Measurements from ENCODE around the gene ADCY1.

Gene ADCY1

DNA sequence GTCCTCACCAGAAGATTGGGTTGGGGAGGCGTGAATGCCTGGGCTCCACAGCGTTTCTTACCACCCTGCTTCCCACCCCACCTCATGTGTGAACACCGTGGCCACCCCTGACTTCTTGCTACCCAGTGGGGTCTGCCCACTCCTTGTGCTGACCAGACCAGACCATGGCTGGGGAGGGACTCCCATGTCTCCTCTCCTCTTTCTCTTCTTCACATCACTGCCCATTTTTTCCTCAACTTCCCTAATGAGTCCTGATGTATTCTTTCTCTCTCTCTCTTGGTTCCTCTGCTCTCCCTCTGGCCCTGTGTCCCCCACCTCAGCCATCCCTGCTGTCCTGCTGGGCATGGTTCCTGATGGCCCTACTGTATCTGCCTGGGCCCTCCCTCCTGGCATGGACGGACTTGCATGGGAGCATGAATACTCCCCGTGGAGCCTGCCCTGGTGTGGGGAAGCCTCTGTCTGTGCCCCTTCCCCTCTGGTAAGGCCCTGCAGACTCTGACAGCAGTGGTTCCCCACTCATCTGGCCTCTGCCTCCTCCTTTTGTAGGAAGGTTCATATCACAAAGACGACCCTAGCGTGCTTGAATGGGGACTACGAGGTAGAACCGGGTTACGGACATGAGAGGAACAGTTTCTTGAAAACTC, 85.5 kb downstream of the ADCY1 start:
- no peaks in the 10 kb centered on the region for H3K27me3 ChIP-seq (replicated peaks)
- H3K27ac ChIP-seq = no peak overlapping the region
- no peak overlapping the region for H3K4me3 ChIP-seq (ENCODE audit: low read depth, low read length)
- in situ Hi-C loops (cut with HindIII; ENCODE audit: low pct_ligation_motif_present, low sequenced_read_pairs) = no loop called here
- H3K36me3 ChIP-seq (replicated peaks) = no peaks in the 10 kb centered on the region
- no peak for DNase-seq
- TF ChIP-seq, protein P1, sequence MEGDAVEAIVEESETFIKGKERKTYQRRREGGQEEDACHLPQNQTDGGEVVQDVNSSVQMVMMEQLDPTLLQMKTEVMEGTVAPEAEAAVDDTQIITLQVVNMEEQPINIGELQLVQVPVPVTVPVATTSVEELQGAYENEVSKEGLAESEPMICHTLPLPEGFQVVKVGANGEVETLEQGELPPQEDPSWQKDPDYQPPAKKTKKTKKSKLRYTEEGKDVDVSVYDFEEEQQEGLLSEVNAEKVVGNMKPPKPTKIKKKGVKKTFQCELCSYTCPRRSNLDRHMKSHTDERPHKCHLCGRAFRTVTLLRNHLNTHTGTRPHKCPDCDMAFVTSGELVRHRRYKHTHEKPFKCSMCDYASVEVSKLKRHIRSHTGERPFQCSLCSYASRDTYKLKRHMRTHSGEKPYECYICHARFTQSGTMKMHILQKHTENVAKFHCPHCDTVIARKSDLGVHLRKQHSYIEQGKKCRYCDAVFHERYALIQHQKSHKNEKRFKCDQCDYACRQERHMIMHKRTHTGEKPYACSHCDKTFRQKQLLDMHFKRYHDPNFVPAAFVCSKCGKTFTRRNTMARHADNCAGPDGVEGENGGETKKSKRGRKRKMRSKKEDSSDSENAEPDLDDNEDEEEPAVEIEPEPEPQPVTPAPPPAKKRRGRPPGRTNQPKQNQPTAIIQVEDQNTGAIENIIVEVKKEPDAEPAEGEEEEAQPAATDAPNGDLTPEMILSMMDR (IDR thresholded peaks at IDR 0.05; ENCODE audit: low read depth, low read length, missing control alignments) = no peak

DNA sequence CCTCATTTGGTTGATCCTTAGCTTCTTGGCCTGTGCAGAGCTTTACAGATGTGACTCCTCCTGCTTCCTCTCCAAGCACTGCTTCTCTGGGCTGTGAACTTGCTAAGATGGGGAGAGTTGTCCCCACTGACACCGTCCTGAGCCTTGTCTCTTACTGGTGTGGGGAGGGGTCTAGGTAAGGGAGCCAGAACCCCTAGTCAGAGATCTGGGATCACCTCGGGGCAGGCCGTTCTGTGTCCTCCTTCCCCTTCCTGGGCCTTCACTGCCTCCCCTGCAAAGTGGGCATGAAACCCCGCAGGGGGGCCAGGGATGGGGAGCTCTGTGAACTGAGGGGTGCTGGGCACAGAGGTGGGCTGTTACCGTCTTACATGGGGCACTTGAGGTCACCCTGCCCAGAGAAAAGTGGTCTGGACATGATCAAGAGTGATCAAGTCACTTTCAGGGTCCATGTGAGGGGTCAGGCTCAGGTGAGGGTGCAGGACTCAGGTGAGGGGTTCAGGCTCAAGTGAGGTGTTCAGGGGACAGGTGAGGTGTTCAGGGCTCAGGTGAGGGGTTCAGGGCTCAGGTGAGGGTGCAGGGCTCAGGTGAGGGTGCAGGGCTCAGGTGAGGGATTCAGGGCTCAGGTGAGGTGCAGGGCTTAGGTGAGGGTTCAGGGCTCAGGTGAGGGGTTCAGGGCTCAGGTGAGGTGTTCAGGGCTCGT, 86.2 kb downstream of the ADCY1 start:
- no peaks in the 10 kb centered on the region for H3K36me3 ChIP-seq (replicated peaks)
- TF ChIP-seq, protein P1 (IDR thresholded peaks at IDR 0.05; ENCODE audit: low read depth, low read length, missing control alignments) = no peak
- in situ Hi-C loops (cut with HindIII; ENCODE audit: low pct_ligation_motif_present, low sequenced_read_pairs) = no loop called here
- H3K4me3 ChIP-seq (ENCODE audit: low read depth, low read length) = no peak overlapping the region
- no peak overlapping the region for H3K27ac ChIP-seq
- H3K27me3 ChIP-seq (replicated peaks) = no peaks in the 10 kb centered on the region
- no peak for DNase-seq

DNA sequence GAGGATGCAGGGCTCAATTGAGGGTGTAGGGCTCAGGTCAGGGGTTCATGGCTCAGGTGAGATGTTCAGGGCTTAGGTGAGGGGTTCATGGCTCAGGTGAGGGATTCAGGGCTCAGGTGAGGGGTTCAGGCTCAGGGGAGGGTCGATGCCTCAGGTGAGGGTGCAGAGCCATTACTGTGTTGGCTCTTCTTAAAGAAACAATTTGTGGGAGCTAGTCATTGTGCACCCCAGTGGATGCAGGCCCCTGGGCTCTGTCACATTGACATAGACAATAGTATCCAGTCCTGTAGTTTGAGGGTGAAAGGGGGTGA, 86.7 kb downstream of the ADCY1 start:
- no peak for DNase-seq
- no peaks in the 10 kb centered on the region for H3K27me3 ChIP-seq (replicated peaks)
- no peaks in the 10 kb centered on the region for H3K36me3 ChIP-seq (replicated peaks)
- in situ Hi-C loops (cut with HindIII; ENCODE audit: low pct_ligation_motif_present, low sequenced_read_pairs) = no loop called here
- no peak overlapping the region for H3K4me3 ChIP-seq (ENCODE audit: low read depth, low read length)
- H3K27ac ChIP-seq = no peak overlapping the region
- TF ChIP-seq, protein P1 (IDR thresholded peaks at IDR 0.05; ENCODE audit: low read depth, low read length, missing control alignments) = no peak

DNA sequence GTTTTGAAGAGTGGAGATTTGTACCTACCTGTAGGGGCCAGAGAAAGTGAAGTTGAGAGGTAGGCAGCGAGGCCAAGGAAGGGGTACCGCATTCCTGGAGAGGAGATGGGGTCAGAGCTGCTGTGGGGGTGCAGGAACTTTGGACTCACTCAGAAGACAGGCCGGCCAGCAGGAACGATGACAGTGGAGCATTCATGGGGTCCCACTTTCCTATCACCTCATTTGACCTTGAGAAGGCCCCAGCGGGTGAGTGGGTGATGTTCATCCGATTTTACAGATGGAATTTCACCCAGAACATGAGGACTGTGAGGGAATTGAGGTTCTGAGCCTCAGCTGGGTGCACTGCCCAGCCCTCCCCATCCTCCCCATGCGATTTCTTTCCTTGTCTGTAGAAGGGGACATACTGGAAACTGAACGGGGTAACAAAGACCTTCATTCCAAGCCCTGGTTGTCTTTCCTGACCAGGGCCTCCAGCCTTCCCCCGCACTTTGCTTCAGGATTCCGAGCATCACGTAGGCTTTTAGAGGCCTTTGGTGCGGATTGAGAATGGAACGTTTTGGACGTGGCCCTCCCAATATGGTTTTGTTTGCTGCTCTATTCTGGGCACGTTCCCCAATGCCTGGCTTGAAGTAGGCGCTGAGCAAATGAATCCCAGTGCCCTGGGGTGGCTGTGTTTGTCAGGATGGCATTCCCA, 87.3 kb downstream of the ADCY1 start:
- no peaks in the 10 kb centered on the region for H3K36me3 ChIP-seq (replicated peaks)
- no peak for DNase-seq
- in situ Hi-C loops (cut with HindIII; ENCODE audit: low pct_ligation_motif_present, low sequenced_read_pairs) = no loop called here
- H3K4me3 ChIP-seq (ENCODE audit: low read depth, low read length) = no peak overlapping the region
- H3K27ac ChIP-seq = no peak overlapping the region
- no peaks in the 10 kb centered on the region for H3K27me3 ChIP-seq (replicated peaks)
- TF ChIP-seq, protein P1 (IDR thresholded peaks at IDR 0.05; ENCODE audit: low read depth, low read length, missing control alignments) = no peak

DNA sequence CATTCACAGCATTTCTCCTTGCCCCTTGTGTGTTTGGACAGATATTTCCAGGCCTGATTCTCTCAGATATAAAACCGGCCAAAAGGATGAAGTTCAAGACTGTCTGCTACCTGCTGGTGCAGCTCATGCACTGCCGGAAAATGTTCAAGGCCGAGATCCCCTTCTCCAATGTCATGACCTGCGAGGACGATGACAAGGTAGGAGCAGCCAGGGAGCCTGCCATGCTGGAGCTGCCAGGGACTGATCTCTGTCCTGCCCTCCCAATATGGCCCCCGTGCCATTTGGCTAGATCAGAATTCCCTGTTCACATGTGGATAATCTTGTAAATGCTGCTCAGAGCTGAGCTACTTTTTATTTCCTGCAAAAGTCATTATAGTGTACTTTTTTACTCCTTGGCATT, 87.8 kb downstream of the ADCY1 start:
- Histone ChIP-seq H3K27me3 (replicated peaks) (no peaks in the 10 kb centered on the region), H3K36me3 (replicated peaks) (no peaks in the 10 kb centered on the region), H3K27ac (no peak overlapping the region), H3K4me3 (ENCODE audit: low read depth, low read length) (no peak overlapping the region)
- TF ChIP-seq, protein P1 (IDR thresholded peaks at IDR 0.05; ENCODE audit: low read depth, low read length, missing control alignments) = no peak
- in situ Hi-C loops (cut with HindIII; ENCODE audit: low pct_ligation_motif_present, low sequenced_read_pairs) = no loop called here
- no peak for DNase-seq
